GM08714 (cell line): ENCODE data around the gene ROR2.
"Not testable (repeated sequence)": the region's sequence is repeated elsewhere in the genome, so short reads cannot be mapped to it uniquely, and the experiment has no call there.

ENCODE experiments used
- H3K4me3 ChIP-seq: fragments of 200-500 bp; sonication (Bioruptor generic); 2 replicates; pipeline ENCODE4 v1.5.1; 2014; ENCODE audit warnings: mild to moderate bottlenecking, low read length, inconsistent platforms
- ZNF274 ChIP-seq: IDR thresholded peaks from 2 replicates; pipeline ENCODE4 v1.6.1; 2012; ENCODE audit warnings: mild to moderate bottlenecking, low read depth, low read length

The ROR2 gene

GRCh38 chr9:91623004-91623403 lies 327.0 kb downstream of the ROR2 start:
- no peak overlapping the region for H3K4me3 ChIP-seq
- TF ChIP-seq ZNF274, result no peak

GRCh38 chr9:91622121-91622520 lies 327.9 kb downstream of the ROR2 start:
- H3K4me3 ChIP-seq, result not testable (repeated sequence)

- not testable (repeated sequence) for H3K4me3 ChIP-seq
Measured at GRCh38 chr9:91614044-91614443, 336.0 kb downstream of the ROR2 start.

- no peak for TF ChIP-seq ZNF274
- no peak overlapping the region for H3K4me3 ChIP-seq
Measured at GRCh38 chr9:91611582-91611981, 338.4 kb downstream of the ROR2 start.

- TF ChIP-seq ZNF274, result no peak
- H3K4me3 ChIP-seq, result no peak overlapping the region
Measured at GRCh38 chr9:91606255-91606995, 343.6 kb downstream of the ROR2 start.

GRCh38 chr9:91604451-91605179 lies 345.4 kb downstream of the ROR2 start:
- TF ChIP-seq ZNF274, result no peak
- H3K4me3 ChIP-seq, result no peak overlapping the region

- no peak for TF ChIP-seq ZNF274
- no peak overlapping the region for H3K4me3 ChIP-seq
Measured at GRCh38 chr9:91603932-91604331, 346.1 kb downstream of the ROR2 start.

- TF ChIP-seq ZNF274, result no peak
- no peak overlapping the region for H3K4me3 ChIP-seq
Measured at GRCh38 chr9:91599564-91599963, 350.5 kb downstream of the ROR2 start.

- H3K4me3 ChIP-seq, result no peak overlapping the region
- no peak for TF ChIP-seq ZNF274
Measured at GRCh38 chr9:91591627-91592026, 358.4 kb downstream of the ROR2 start.

GRCh38 chr9:91589101-91589553 lies 360.9 kb downstream of the ROR2 start:
- TF ChIP-seq ZNF274, result no peak
- no peak overlapping the region for H3K4me3 ChIP-seq

GRCh38 chr9:91586282-91586681 lies 363.7 kb downstream of the ROR2 start:
- no peak for TF ChIP-seq ZNF274
- no peak overlapping the region for H3K4me3 ChIP-seq

GRCh38 chr9:91583966-91584365 lies 366.1 kb downstream of the ROR2 start:
- no peak for TF ChIP-seq ZNF274
- no peak overlapping the region for H3K4me3 ChIP-seq

GRCh38 chr9:91583161-91583875 lies 366.7 kb downstream of the ROR2 start:
- H3K4me3 ChIP-seq, result no peak overlapping the region
- no peak for TF ChIP-seq ZNF274

GRCh38 chr9:91582181-91582580 lies 367.8 kb downstream of the ROR2 start:
- no peak for TF ChIP-seq ZNF274
- no peak overlapping the region for H3K4me3 ChIP-seq

- no peak for TF ChIP-seq ZNF274
- H3K4me3 ChIP-seq, result no peak overlapping the region
Measured at GRCh38 chr9:91580136-91580535, 369.9 kb downstream of the ROR2 start.
